Muscle layer of colon (tissue), 2 donors: ENCODE data around the gene NTNG2.

Experiments used
- H3K27ac ChIP-seq: one replicate; pipeline ENCODE4 v1.7.0; 2013; ENCODE audit warnings: low read depth, mild to moderate bottlenecking, low read length, moderate library complexity
- H3K27me3 ChIP-seq, 2 donors: one replicate each; pipeline ENCODE4 v1.7.0; 2013; ENCODE audit warnings: low read length in 2 of 2, mild to moderate bottlenecking in 2 of 2; ENCODE audit not compliant: insufficient read depth in 2 of 2, control insufficient read depth in 1 of 2
- H3K36me3 ChIP-seq: one replicate; pipeline ENCODE4 v1.7.0; 2013; ENCODE audit warnings: mild to moderate bottlenecking, low read length; ENCODE audit not compliant: insufficient read depth
- H3K4me1 ChIP-seq: one replicate; pipeline ENCODE4 v1.7.0; 2013; ENCODE audit warnings: mild to moderate bottlenecking, low read length; ENCODE audit not compliant: insufficient read depth
- H3K4me3 ChIP-seq, 2 donors: one replicate each; pipeline ENCODE4 v1.7.0; 2013; ENCODE audit warnings: low read length in 2 of 2, low read depth in 1 of 2, mild to moderate bottlenecking in 1 of 2, moderate library complexity in 1 of 2
- H3K9ac ChIP-seq: one replicate; pipeline ENCODE4 v1.7.0; 2013; ENCODE audit warnings: low read length
- H3K9me3 ChIP-seq: one replicate; pipeline ENCODE4 v1.7.0; 2013; ENCODE audit warnings: mild to moderate bottlenecking, low read length
- donor health status: abdominal sarcoma.
- donor health status: Adenocarcinoma of cecum.

NTNG2 gene

DNA sequence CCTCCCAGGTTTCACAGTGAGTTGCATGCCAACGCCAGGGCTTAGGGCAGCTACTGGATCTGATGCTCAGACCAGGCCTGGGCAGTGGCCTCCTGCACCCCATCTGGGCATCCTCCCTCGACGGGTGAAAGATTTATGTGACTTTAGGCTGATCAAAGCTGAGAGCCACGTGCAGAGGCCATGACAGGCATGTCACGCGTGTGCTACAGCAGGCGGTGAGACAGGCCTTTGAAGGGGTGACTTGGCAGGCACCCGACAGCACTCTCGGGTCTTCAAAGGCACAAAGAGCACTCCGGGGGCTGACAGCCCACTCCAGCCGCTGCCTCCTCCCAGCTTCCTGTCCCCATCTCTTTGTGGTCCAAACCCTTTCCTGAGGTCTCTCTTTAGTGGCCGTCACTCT is 66.2 kb downstream of the NTNG2 start:
- no peak overlapping the region for H3K27ac ChIP-seq
- H3K9me3 ChIP-seq: no peaks in the 10 kb centered on the region
- H3K4me3 ChIP-seq: no peak overlapping the region
- H3K27me3 ChIP-seq: peaks cover 0 to 5% of the 10 kb centered on the region in 2 donors
- no peaks in the 10 kb centered on the region for H3K36me3 ChIP-seq
- H3K4me1 ChIP-seq: no peaks in the 10 kb centered on the region
- H3K9ac ChIP-seq: no peak overlapping the region

DNA sequence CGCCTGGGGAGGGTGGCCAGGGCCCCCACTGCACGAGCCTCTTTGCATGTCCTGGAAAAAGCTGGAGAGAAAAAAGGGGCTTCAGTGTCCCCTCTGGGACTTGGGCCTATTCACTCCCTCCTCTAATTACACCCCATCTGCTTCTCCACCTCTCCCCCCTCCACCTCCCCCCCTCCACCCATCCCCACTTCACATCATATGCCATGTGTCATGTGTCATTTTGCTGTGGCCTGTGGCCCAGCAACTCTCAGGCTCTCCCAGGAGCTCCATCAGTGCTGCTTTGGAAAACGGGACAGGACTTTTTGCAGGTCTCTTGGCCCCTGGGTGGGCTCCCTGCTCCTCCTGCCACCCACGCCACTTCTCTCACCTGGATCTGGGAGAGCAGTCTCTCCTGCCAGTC is 68.7 kb downstream of the NTNG2 start:
- Histone ChIP-seq H3K27ac (no peak overlapping the region), H3K9me3 (no peaks in the 10 kb centered on the region), H3K36me3 (no peaks in the 10 kb centered on the region), H3K4me1 (no peaks in the 10 kb centered on the region), H3K4me3 (no peak overlapping the region), H3K9ac (no peak overlapping the region), H3K27me3 (peaks cover 0 to 5% of the 10 kb centered on the region in 2 donors)

DNA sequence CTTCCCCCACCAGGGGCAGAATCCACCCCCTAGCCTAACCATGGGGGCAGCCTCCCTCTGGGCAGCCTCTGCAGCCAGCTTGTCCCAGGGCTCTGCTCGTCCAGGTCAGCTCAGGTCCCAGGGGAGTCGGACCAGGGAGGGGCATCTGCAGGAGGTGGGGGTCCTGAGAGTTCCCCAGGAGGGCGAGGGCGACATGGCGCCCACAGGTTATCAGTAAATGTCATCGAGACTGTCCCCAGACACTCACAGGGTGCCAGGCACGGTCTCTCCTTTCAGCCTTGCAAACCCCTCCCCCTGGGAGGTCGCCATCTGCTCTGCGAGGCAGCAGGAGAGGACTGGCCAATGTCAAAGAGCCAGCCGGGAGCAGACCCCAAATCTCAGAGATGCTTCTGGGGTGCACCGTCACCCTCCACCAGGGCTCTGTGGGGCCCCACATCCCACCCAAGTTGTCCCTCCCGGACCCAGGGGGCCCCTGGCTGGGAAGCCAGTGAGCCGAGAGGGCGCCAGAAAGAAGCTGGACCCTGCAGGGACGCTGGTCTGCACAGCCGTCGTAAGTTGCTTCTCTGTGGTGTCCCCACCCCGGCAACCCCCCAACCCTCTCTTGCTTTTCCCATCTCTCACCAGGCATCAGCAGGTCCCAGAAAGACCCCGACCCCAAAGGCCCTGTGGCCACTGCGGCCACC is 69.3 kb downstream of the NTNG2 start:
- Histone ChIP-seq H3K9ac (no peak overlapping the region), H3K9me3 (no peaks in the 10 kb centered on the region), H3K4me1 (no peaks in the 10 kb centered on the region), H3K27me3 (peaks cover 0 to 5% of the 10 kb centered on the region in 2 donors), H3K4me3 (no peak overlapping the region), H3K36me3 (no peaks in the 10 kb centered on the region), H3K27ac (no peak overlapping the region)

- Histone ChIP-seq H3K27ac (no peak overlapping the region), H3K9me3 (no peaks in the 10 kb centered on the region), H3K4me1 (peaks cover 4% of the 10 kb centered on the region), H3K4me3 (no peak overlapping the region), H3K27me3 (peaks cover 0 to 5% of the 10 kb centered on the region in 2 donors), H3K36me3 (no peaks in the 10 kb centered on the region), H3K9ac (no peak overlapping the region)
Measured at GRCh38 chr9:132232522-132232921, 70.7 kb downstream of the NTNG2 start.

- Histone ChIP-seq H3K4me1 (peaks cover 4% of the 10 kb centered on the region), H3K9ac (no peak overlapping the region), H3K36me3 (no peaks in the 10 kb centered on the region), H3K9me3 (no peaks in the 10 kb centered on the region), H3K4me3 (no peak overlapping the region), H3K27me3 (peaks cover 0 to 5% of the 10 kb centered on the region in 2 donors), H3K27ac (no peak overlapping the region)
Measured at GRCh38 chr9:132233138-132233537, 71.3 kb downstream of the NTNG2 start.

GRCh38 chr9:132234535-132234934 is 72.7 kb downstream of the NTNG2 start:
- Histone ChIP-seq H3K4me1 (peaks cover 4% of the 10 kb centered on the region), H3K9me3 (no peaks in the 10 kb centered on the region), H3K4me3 (no peak overlapping the region), H3K27ac (no peak overlapping the region), H3K36me3 (no peaks in the 10 kb centered on the region), H3K27me3 (peaks cover 0 to 5% of the 10 kb centered on the region in 2 donors), H3K9ac (no peak overlapping the region)

DNA sequence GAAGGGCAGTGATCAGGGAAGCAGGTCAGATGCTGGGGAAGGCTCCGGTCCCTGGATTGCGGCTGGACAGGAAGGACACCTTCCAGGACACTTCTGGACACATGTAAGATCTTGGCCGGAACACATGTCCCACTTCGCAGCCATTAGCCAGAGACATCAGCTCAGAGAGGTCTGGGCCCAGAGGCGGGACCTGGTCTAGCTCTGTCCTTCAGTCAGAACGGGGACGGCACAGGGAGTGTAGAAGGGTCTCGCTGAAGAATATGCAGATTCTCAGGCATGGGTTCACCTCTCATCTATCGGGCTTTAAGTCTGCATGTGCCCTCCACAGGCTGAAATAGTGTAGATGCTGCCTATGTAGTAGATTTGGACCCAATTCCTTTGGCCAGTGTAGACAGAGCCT is 73.3 kb downstream of the NTNG2 start:
- Histone ChIP-seq H3K9ac (no peak overlapping the region), H3K27me3 (peaks cover 0 to 5% of the 10 kb centered on the region in 2 donors)

GRCh38 chr9:132235894-132236661 is 74.2 kb downstream of the NTNG2 start:
- Histone ChIP-seq H3K4me3 (no peak overlapping the region), H3K4me1 (peaks cover 4% of the 10 kb centered on the region), H3K9ac (no peak overlapping the region), H3K36me3 (no peaks in the 10 kb centered on the region), H3K27ac (no peak overlapping the region), H3K9me3 (no peaks in the 10 kb centered on the region), H3K27me3 (peaks cover 0 to 5% of the 10 kb centered on the region in 2 donors)

More for the DNA sequence above, 73.3 kb downstream of the NTNG2 start:
- no peak overlapping the region for H3K27ac ChIP-seq
- no peak overlapping the region for H3K4me3 ChIP-seq
- no peaks in the 10 kb centered on the region for H3K36me3 ChIP-seq
- peaks cover 4% of the 10 kb centered on the region for H3K4me1 ChIP-seq
- no peaks in the 10 kb centered on the region for H3K9me3 ChIP-seq

GRCh38 chr9:132236662-132237311 is 74.9 kb downstream of the NTNG2 start:
- peaks cover 0 to under 1% of the 10 kb centered on the region in 2 donors for H3K27me3 ChIP-seq
- peaks cover 4% of the 10 kb centered on the region for H3K4me1 ChIP-seq
- no peak overlapping the region for H3K4me3 ChIP-seq

DNA sequence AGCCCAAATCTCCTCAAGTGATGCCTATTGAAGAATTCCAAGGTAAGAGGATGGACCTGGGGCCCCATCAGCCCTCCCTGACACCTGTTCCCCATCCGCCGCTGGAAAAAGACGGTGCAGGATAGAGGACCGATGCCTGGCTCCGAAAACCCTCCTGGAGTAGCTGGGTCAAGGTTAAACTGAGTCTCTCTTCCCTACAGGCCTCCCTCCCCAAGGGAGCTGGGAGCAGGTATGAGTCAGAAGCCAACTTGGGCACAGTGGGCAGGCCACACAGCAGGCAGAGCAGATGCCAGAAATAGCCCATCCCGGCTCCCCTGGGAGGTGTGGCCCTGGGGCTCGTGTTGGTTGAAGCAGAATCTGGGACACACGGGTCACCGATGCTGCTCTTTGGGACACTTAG is 75.6 kb downstream of the NTNG2 start:
- Histone ChIP-seq H3K9ac (no peak overlapping the region), H3K4me3 (no peak overlapping the region), H3K27ac (no peak overlapping the region), H3K4me1 (peaks cover 4% of the 10 kb centered on the region), H3K27me3 (no peaks in the 10 kb centered on the region), H3K9me3 (no peaks in the 10 kb centered on the region), H3K36me3 (no peaks in the 10 kb centered on the region)

More at GRCh38 chr9:132236662-132237311, 74.9 kb downstream of the NTNG2 start:
- Histone ChIP-seq H3K9ac (no peak overlapping the region), H3K36me3 (no peaks in the 10 kb centered on the region), H3K9me3 (no peaks in the 10 kb centered on the region), H3K27ac (no peak overlapping the region)
